ENCODE results near the gene CAAP1. TPM values are rescaled to one million over a fixed set of nuclear protein-coding genes. Genes with fewer than 3 reads are reported as not detected.

Gene CAAP1
- total RNA-seq, 1 donor from 2014 or later, result 16.7 TPM

GRCh38 chr9:26791274-26791673, 101.3 kb downstream of the CAAP1 start:
- peaks cover 3% of the 10 kb centered on the region for H3K9me3 Mint-ChIP-seq (ENCODE audit: unreplicated experiment)
- H3K36me3 ChIP-seq (ENCODE audit: insufficient read depth, low read length), result no peaks in the 10 kb centered on the region
- TF ChIP-seq CTCF (IDR thresholded peaks at IDR 0.05; ENCODE audit: insufficient read depth, low read depth, low read length), result no peak
- H4K20me1 ChIP-seq (ENCODE audit: insufficient read depth, low read length), result no peaks in the 10 kb centered on the region
- no peaks in the 10 kb centered on the region for H3K9me3 ChIP-seq (ENCODE audit: insufficient read depth, low read depth, low read length)
- no peaks in the 10 kb centered on the region for H3K27me3 ChIP-seq (ENCODE audit: insufficient read depth, low read length)
- no peak overlapping the region for H3K27ac Mint-ChIP-seq (ENCODE audit: unreplicated experiment)
- H3K27me3 Mint-ChIP-seq (ENCODE audit: low read depth, unreplicated experiment), result no peaks in the 10 kb centered on the region
- peaks cover 9% of the 10 kb centered on the region for H3K4me1 Mint-ChIP-seq (ENCODE audit: low read depth, unreplicated experiment)
- no peak overlapping the region for H3K27ac ChIP-seq (ENCODE audit: low read depth, low read length)
- H3K79me2 ChIP-seq (ENCODE audit: insufficient read depth, low read length), result no peaks in the 10 kb centered on the region
- no peaks in the 10 kb centered on the region for H3K36me3 Mint-ChIP-seq (ENCODE audit: low read depth, unreplicated experiment)
- H3K4me3 Mint-ChIP-seq (ENCODE audit: unreplicated experiment), result no peak overlapping the region
- no peak overlapping the region for H3K4me3 ChIP-seq (ENCODE audit: insufficient read depth, low read depth, low read length)
- DNase-seq (ENCODE audit: low read depth) (no peak), FAIRE-seq (no peak)
- no peaks in the 10 kb centered on the region for H3K4me1 ChIP-seq (ENCODE audit: insufficient read depth, low read length)
- no peak overlapping the region for H3K9ac ChIP-seq (ENCODE audit: low read length)
- no peak overlapping the region for H2AFZ ChIP-seq (ENCODE audit: low read depth, low read length)
- H3K4me2 ChIP-seq (ENCODE audit: low read length), result no peak overlapping the region

Other genes with a start within 250 kb of the CAAP1 start
- 41.3 and 43.0 TPM in 2 replicates for gene PLAA, start 54.4 kb upstream of the CAAP1 start, total RNA-seq
- 10.1 and 10.9 TPM in 2 replicates for gene IFT74, start 63.6 kb upstream of the CAAP1 start, total RNA-seq
- not detected in 2 replicates for gene LRRC19, start 112.9 kb upstream of the CAAP1 start, total RNA-seq
- gene TEK, start 216.4 kb upstream of the CAAP1 start, total RNA-seq, result 1.8 and 2.3 TPM in 2 replicates